GM12878 (cell line): Measurements from ENCODE around the gene OR2H1. TPM values are rescaled to one million over a fixed set of nuclear protein-coding genes. Genes with fewer than 3 reads are reported as not detected.

Source experiments
- ATAC-seq: fragments of 200-7000 bp; cut with Tn5 transposase; 3 replicates; pipeline ENCODE4 v1.9.1; 2020; ENCODE audit warnings: mild to moderate bottlenecking, moderate library complexity
- BruUV-seq: library from RNA; stranded (reverse); fragments of 400-500 nt; replicated peaks from 2 replicates; lab custom pipeline; 2021; lab: Mats Ljungman, UMichigan
- CTCF ChIA-PET: fragments of 300-600 bp; sonication (Branson Sonifier 250); formaldehyde crosslinking; extraction: SDS; loops from one replicate; lab custom pipeline; 2021; ENCODE audit warnings: inconsistent platforms; lab: Yijun Ruan, JAX
- POLR2A ChIA-PET: fragments of 350-600 bp; formaldehyde crosslinking; extraction: SDS; loops from one replicate; lab custom pipeline; 2021; ENCODE audit warnings: inconsistent platforms; lab: Charles Lee
- RAD21 ChIA-PET: fragments of 300-600 bp; sonication (Branson Sonifier 250); formaldehyde crosslinking; loops from one replicate; lab custom pipeline; 2023; ENCODE audit warnings: antibody characterized with exemption; ENCODE audit not compliant: unreplicated experiment; lab: Charles Lee
- SMC1A ChIA-PET: fragments of 300-600 bp; sonication (Branson Sonifier 250); formaldehyde crosslinking; loops from one replicate; lab custom pipeline; 2023; ENCODE audit not compliant: unreplicated experiment, uncharacterized antibody; lab: Charles Lee
- DNase-seq: peaks from one replicate; pipeline ENCODE4 v3.0.0-alpha.2; 2011; ENCODE audit warnings: low read depth, low spot score
- FAIRE-seq: peaks from 3 replicates; lab custom pipeline; 2011; peaks lifted over from hg19 to GRCh38; lab: Jason Lieb, UNC
- H2AFZ ChIP-seq: 2 replicates; pipeline ENCODE4 v1.6.0; 2011; ENCODE audit warnings: low read depth, low read length, control low read depth; ENCODE audit not compliant: control insufficient read depth
- H3K27ac ChIP-seq: 2 replicates; pipeline ENCODE4 v1.5.1; 2011; ENCODE audit warnings: control low read depth; ENCODE audit not compliant: control insufficient read depth, insufficient read depth
- H3K27me3 ChIP-seq, 2 experiments: replicated peaks in 1 of 2; 2 replicates each; pipeline versions ENCODE4 v1.6.0 to v1.6.1; 2011; ENCODE audit warnings: low read length in 1 of 2; ENCODE audit not compliant: control insufficient read depth in 2 of 2, insufficient read depth in 2 of 2
- H3K36me3 ChIP-seq, 2 experiments: 2 replicates each; pipeline ENCODE4 v1.5.1; 2011; ENCODE audit warnings: low read length in 1 of 2; ENCODE audit not compliant: control insufficient read depth in 2 of 2, insufficient read depth in 2 of 2
- H3K4me1 ChIP-seq: 2 replicates; pipeline ENCODE4 v1.6.1; 2011; ENCODE audit warnings: mild to moderate bottlenecking, low read length, moderate library complexity, mixed read lengths; ENCODE audit not compliant: control insufficient read depth, insufficient read depth
- H3K4me2 ChIP-seq: 2 replicates; pipeline ENCODE4 v1.6.0; 2011; ENCODE audit warnings: control low read depth; ENCODE audit not compliant: control insufficient read depth, insufficient read depth
- H3K4me3 ChIP-seq: fragments of 200-600 bp; sonication (generic); 2 replicates; pipeline ENCODE4 v1.5.1; 2016
- H3K79me2 ChIP-seq: 2 replicates; pipeline ENCODE4 v1.6.0; 2011; ENCODE audit warnings: low read length; ENCODE audit not compliant: control insufficient read depth, insufficient read depth
- H3K9ac ChIP-seq: 2 replicates; pipeline ENCODE4 v1.8.0; 2011; ENCODE audit warnings: low read length, control low read depth, mixed read lengths; ENCODE audit not compliant: control insufficient read depth, insufficient read depth
- H3K9me3 ChIP-seq: replicated peaks from 3 replicates; pipeline ENCODE4 v1.5.1; 2011; ENCODE audit warnings: mild to moderate bottlenecking, low read length; ENCODE audit not compliant: control insufficient read depth, insufficient read depth
- H4K20me1 ChIP-seq: 2 replicates; pipeline ENCODE4 v1.6.0; 2011; ENCODE audit not compliant: control insufficient read depth, insufficient read depth
- BMI1 ChIP-seq: fragments of 450-650 bp; IDR thresholded peaks from 2 replicates; pipeline ENCODE4 v1.6.1; 2016; ENCODE audit warnings: mild to moderate bottlenecking, moderate library complexity, borderline replicate concordance
- CUX1 ChIP-seq: IDR thresholded peaks from 2 replicates; pipeline ENCODE4 v1.6.1; 2012; ENCODE audit warnings: improper control_type of control experiment, low read depth, low read length; ENCODE audit not compliant: insufficient replicate concordance
- FOXM1 ChIP-seq: IDR thresholded peaks from 2 replicates; pipeline ENCODE4 v1.6.1; 2012; ENCODE audit warnings: low read depth, mild to moderate bottlenecking, inconsistent platforms, low read length, moderate library complexity
- GABPA ChIP-seq: IDR thresholded peaks from 2 replicates; pipeline ENCODE4 v1.6.1; 2014; ENCODE audit warnings: antibody characterized with exemption, low read depth, mild to moderate bottlenecking, inconsistent platforms
- HDAC2 ChIP-seq: fragments of 200-600 bp; sonication (generic); IDR thresholded peaks from 2 replicates; pipeline ENCODE4 v1.6.1; 2017
- JUNB ChIP-seq: IDR thresholded peaks from 2 replicates; pipeline ENCODE4 v1.6.1; 2016; ENCODE audit warnings: antibody characterized with exemption, mild to moderate bottlenecking
- MEF2A ChIP-seq: IDR thresholded peaks from 2 replicates; pipeline ENCODE4 v1.6.1; 2011; ENCODE audit warnings: low read depth, mild to moderate bottlenecking, low read length, moderate library complexity; ENCODE audit not compliant: insufficient read depth
- NFIC ChIP-seq: IDR thresholded peaks from 2 replicates; pipeline ENCODE4 v1.6.1; 2012; ENCODE audit warnings: low read depth, mild to moderate bottlenecking, inconsistent platforms, low read length, moderate library complexity
- RELB ChIP-seq: fragments of 450-650 bp; IDR thresholded peaks from 2 replicates; pipeline ENCODE4 v1.6.1; 2017; ENCODE audit warnings: low read depth, mild to moderate bottlenecking, moderate library complexity
- RFX5 ChIP-seq: IDR thresholded peaks from 2 replicates; pipeline ENCODE4 v1.6.1; 2011; ENCODE audit warnings: low read depth, low read length, improper control_type of control experiment
- SIN3A ChIP-seq: IDR thresholded peaks from 2 replicates; pipeline ENCODE4 v1.6.1; 2012; ENCODE audit warnings: low read depth, low read length, improper control_type of control experiment
- SREBF1 ChIP-seq: IDR thresholded peaks from 2 replicates; pipeline ENCODE4 v1.6.1; 2012; ENCODE audit warnings: mild to moderate bottlenecking, low read length
- STAT3 ChIP-seq: IDR thresholded peaks from 2 replicates; pipeline ENCODE4 v1.6.1; 2011; ENCODE audit warnings: low read depth, low read length, improper control_type of control experiment
- TARDBP ChIP-seq: IDR thresholded peaks from 2 replicates; pipeline ENCODE4 v1.6.1; 2016; ENCODE audit warnings: borderline replicate concordance
- WRNIP1 ChIP-seq: IDR thresholded peaks from 2 replicates; pipeline ENCODE4 v1.6.1; 2011; ENCODE audit warnings: low read depth, low read length, improper control_type of control experiment, borderline replicate concordance
- WGBS: methylation state at CpG from one replicate; pipeline ENCODE4 v1.1.6; 2016; ENCODE audit warnings: low lambda C conversion rate; ENCODE audit not compliant: insufficient replicate concordance, insufficient coverage; ENCODE audit errors: missing lambda C conversion rate; 5-methylcytosine and 5-hydroxymethylcytosine counted together
- in situ Hi-C: fragments of 300-500 bp; cut with MboI; formaldehyde crosslinking; loops from 9 replicates; pipeline ENCODE4 v1.14.3; 2018; ENCODE audit warnings: mixed read lengths
- intact Hi-C: fragments of 100-400 bp; cut with micrococcal nuclease; formaldehyde crosslinking; loops from one replicate; pipeline ENCODE4 v1.14.2; 2022; ENCODE audit not compliant: unreplicated experiment
- polyA plus RNA-seq, 11 experiments: library from polyadenylated mRNA; depleted of rRNA in 4 of 11; unstranded in 6 of 11; stranded (reverse) in 5 of 11; fragments of >200 nt; fragmentation: Nextera tagmentation in 4 of 11; fragmentation: Illumina TruSeq in 1 of 11; extraction: Ambion mirVana in 4 of 11; extraction: Trizol in 1 of 11; gene quantifications; 1 replicate in 1 of 11; 2 replicates in 10 of 11; pipeline versions ENCODE4 v1.2.1 to v1.2.3, GENCODE V29; 2011 to 2016; ENCODE audit warnings: inconsistent platforms in 2 of 11, missing spikeins in 2 of 11, low read depth in 1 of 11
- total RNA-seq, 4 experiments: library from RNA; depleted of rRNA in 3 of 4; stranded (reverse); fragments of >200 nt in 3 of 4; fragmentation: Illumina TruSeq in 1 of 4; extraction: Trizol in 1 of 4; gene quantifications; 2 replicates each; pipeline versions ENCODE4 v1.2.1 to v1.2.3, GENCODE V29; 2013 to 2021

The OR2H1 gene
- total and polyA plus RNA-seq, 10 of the 15 experiments (the other 5 are each of a cell fraction or from before 2014, with no cell fraction given), result not detected

- TF ChIP-seq CUX1 (no peak), WRNIP1 (no peak), RELB (no peak), HDAC2 (no peak), SIN3A (no peak)
- TF ChIP-seq, all 136 proteins: peak for 0
These were observed 40.0 kb downstream of the OR2H1 start (continued) for GRCh38 chr6:29496961-29497360.

GRCh38 chr6:29499704-29500103, 42.7 kb downstream of the OR2H1 start:
- CTCF ChIA-PET, result no interaction called here
- H3K79me2 ChIP-seq, result no peaks in the 10 kb centered on the region
- no peaks in the 10 kb centered on the region for H3K36me3 ChIP-seq
- intact Hi-C loops, result no loop called here
- no peak overlapping the region for H3K4me3 ChIP-seq
- POLR2A ChIA-PET, result no interaction called here
- no peaks in the 10 kb centered on the region for H4K20me1 ChIP-seq
- DNase-seq, result no peak
- TF ChIP-seq TARDBP (no peak), STAT3 (no peak), JUNB (no peak), SREBF1 (no peak), SIN3A (no peak), NFIC (no peak), MEF2A (no peak), RFX5 (no peak), BMI1 (no peak), GABPA (no peak), FOXM1 (no peak)
- TF ChIP-seq, all 136 proteins: peak for 0
- 0 out of 4 replicates have a peak, but pooled peaks cover 1 to 2% of the 10 kb centered on the region in 2 experiments for H3K27me3 ChIP-seq
- ATAC-seq, result no peak
- 34% methylated on average over 5 of the region's 5 CpGs for whole genome bisulfite sequencing
- H3K4me2 ChIP-seq, result no peak overlapping the region
- in situ Hi-C loops, result no loop called here
- H2AFZ ChIP-seq, result no peak overlapping the region
- SMC1A ChIA-PET, result no interaction called here
- no peak for FAIRE-seq
- RAD21 ChIA-PET, result no interaction called here
- no peak overlapping the region for H3K27ac ChIP-seq
- no peaks in the 10 kb centered on the region for H3K9me3 ChIP-seq
- no TSS peak for BruUV-seq
- H3K9ac ChIP-seq, result no peak overlapping the region
- no peaks in the 10 kb centered on the region for H3K4me1 ChIP-seq
